Fibroblast of lung (primary cell): ENCODE data around the gene HEG1. TPM values are rescaled to one million over a fixed set of nuclear protein-coding genes. Genes with fewer than 3 reads are reported as not detected.

Source experiments
- DNase-seq, 2 donors: peaks; one replicate each; pipeline versions ENCODE4 v3.0.0 to v3.0.0-alpha.2; 2010; ENCODE audit warnings: low read depth in 2 of 2
- H2AFZ ChIP-seq: 2 replicates; pipeline ENCODE4 v1.5.1; 2012; ENCODE audit warnings: low read length, control low read depth, inconsistent platforms
- H3K27ac ChIP-seq: 2 replicates; pipeline ENCODE4 v1.5.1; 2011; ENCODE audit warnings: low read length, control low read depth; ENCODE audit not compliant: insufficient read depth
- H3K27me3 ChIP-seq: 2 replicates; pipeline ENCODE4 v1.5.1; 2011; ENCODE audit warnings: mild to moderate bottlenecking, low read length; ENCODE audit not compliant: control insufficient read depth, insufficient read depth
- H3K36me3 ChIP-seq: 2 replicates; pipeline ENCODE4 v1.5.1; 2011; ENCODE audit warnings: low read length; ENCODE audit not compliant: control insufficient read depth, insufficient read depth
- H3K4me1 ChIP-seq: 2 replicates; pipeline ENCODE4 v1.5.1; 2011; ENCODE audit warnings: low read length; ENCODE audit not compliant: control insufficient read depth, insufficient read depth; ENCODE audit errors: extremely low read depth
- H3K4me2 ChIP-seq: 2 replicates; pipeline ENCODE4 v1.5.1; 2011; ENCODE audit warnings: low read length, control low read depth; ENCODE audit not compliant: insufficient read depth; ENCODE audit errors: extremely low read depth
- H3K4me3 ChIP-seq, 4 experiments: fragments of 200-600 bp in 1 of 4; sonication (generic) in 1 of 4; replicated peaks in 1 of 4; 2 replicates each; pipeline ENCODE4 v1.5.1; 2011 to 2016; ENCODE audit warnings: low read length in 4 of 4, low read depth in 3 of 4, mild to moderate bottlenecking in 3 of 4, control low read depth in 2 of 4, inconsistent platforms in 1 of 4, mixed read lengths in 1 of 4; ENCODE audit not compliant: insufficient read depth in 1 of 4; ENCODE audit errors: control extremely low read depth in 1 of 4
- H3K79me2 ChIP-seq: 2 replicates; pipeline ENCODE4 v1.5.1; 2012; ENCODE audit warnings: mild to moderate bottlenecking, low read length, inconsistent platforms; ENCODE audit not compliant: control insufficient read depth, insufficient read depth
- H3K9ac ChIP-seq: 2 replicates; pipeline ENCODE4 v1.5.1; 2011; ENCODE audit warnings: mild to moderate bottlenecking, low read length, control low read depth; ENCODE audit not compliant: insufficient read depth
- H3K9me3 ChIP-seq: 2 replicates; pipeline ENCODE4 v1.5.1; 2012; ENCODE audit warnings: low read depth, low read length; ENCODE audit not compliant: control insufficient read depth, insufficient read depth
- H4K20me1 ChIP-seq: 2 replicates; pipeline ENCODE4 v1.5.1; 2011; ENCODE audit warnings: low read length; ENCODE audit not compliant: control insufficient read depth, insufficient read depth; ENCODE audit errors: extremely low read depth
- CTCF ChIP-seq, 2 donors: IDR thresholded peaks in 1 of 2; conservative IDR thresholded peaks in 1 of 2; 1 replicate in 1 of 2; 2 replicates in 1 of 2; pipeline ENCODE4 v1.5.1; 2011 to 2012; ENCODE audit warnings: low read length in 2 of 2, control low read depth in 1 of 2, inconsistent platforms in 1 of 2, low read depth in 1 of 2, mild to moderate bottlenecking in 1 of 2
- EZH2 ChIP-seq: IDR thresholded peaks from 2 replicates; pipeline ENCODE4 v1.5.1; 2012; ENCODE audit warnings: low read length, control low read depth, mild to moderate bottlenecking; ENCODE audit errors: missing control alignments
- polyA plus RNA-seq, 2 donors: library from polyadenylated mRNA; depleted of rRNA in 1 of 2; stranded (reverse) in 1 of 2; unstranded in 1 of 2; fragments of >200 nt; gene quantifications; 2 replicates each; pipeline ENCODE4 v1.2.1, GENCODE V29; 2011 to 2012; ENCODE audit warnings: missing spikeins in 1 of 2
- total RNA-seq: library from RNA; depleted of rRNA; stranded (reverse); fragments of >200 nt; gene quantifications from 2 replicates; pipeline ENCODE4 v1.2.1, GENCODE V29; 2014

The HEG1 gene
- total and polyA plus RNA-seq, 2 donors (not counting 1 experiment from before 2014, with no cell fraction given), result 137 to 305 TPM

- peak in 1 of 2 donors; percentile 24 for DNase-seq
- TF ChIP-seq CTCF (conservative IDR thresholded peaks at IDR 0.05 in 1 of 2, IDR thresholded peaks at IDR 0.05 in 1 of 2; ENCODE audit: low read depth in 1 of 2, low read length in 2 of 2) (no peak), EZH2 (no peak)
Measured at GRCh38 chr3:124927574-124928045, 128.2 kb downstream of the HEG1 start.

GRCh38 chr3:124926426-124927101 is 129.2 kb downstream of the HEG1 start:
- H3K36me3 ChIP-seq, result no peaks in the 10 kb centered on the region
- no peak overlapping the region for H3K4me2 ChIP-seq
- no peak overlapping the region for H3K4me3 ChIP-seq
- H3K79me2 ChIP-seq, result no peaks in the 10 kb centered on the region
- no peak overlapping the region for H2AFZ ChIP-seq
- no peaks in the 10 kb centered on the region for H3K9me3 ChIP-seq
- no peak overlapping the region for H3K9ac ChIP-seq
- no peaks in the 10 kb centered on the region for H3K27me3 ChIP-seq
- no peaks in the 10 kb centered on the region for H3K4me1 ChIP-seq
- peak in 1 of 2 donors; percentile 11 for DNase-seq
- TF ChIP-seq EZH2 (no peak), CTCF (conservative IDR thresholded peaks at IDR 0.05 in 1 of 2, IDR thresholded peaks at IDR 0.05 in 1 of 2; ENCODE audit: low read depth in 1 of 2, low read length in 2 of 2) (no peak)
- H3K27ac ChIP-seq, result no peak overlapping the region
- H4K20me1 ChIP-seq, result no peaks in the 10 kb centered on the region

More at GRCh38 chr3:124927574-124928045, 128.2 kb downstream of the HEG1 start:
- Histone ChIP-seq H2AFZ (no peak overlapping the region), H3K9ac (no peak overlapping the region), H3K27me3 (no peaks in the 10 kb centered on the region), H3K79me2 (no peaks in the 10 kb centered on the region), H4K20me1 (no peaks in the 10 kb centered on the region), H3K36me3 (no peaks in the 10 kb centered on the region), H3K4me1 (no peaks in the 10 kb centered on the region), H3K4me3 (no peak overlapping the region), H3K4me2 (no peak overlapping the region), H3K9me3 (no peaks in the 10 kb centered on the region), H3K27ac (no peak overlapping the region)

- no peak overlapping the region for H3K4me3 ChIP-seq
- DNase-seq, result peak; percentile 9 to 31
Measured at GRCh38 chr3:124924741-124925140, 131.1 kb downstream of the HEG1 start.

More at GRCh38 chr3:124924741-124925140, 131.1 kb downstream of the HEG1 start:
- Histone ChIP-seq H3K27me3 (no peaks in the 10 kb centered on the region), H3K9me3 (no peaks in the 10 kb centered on the region), H3K4me2 (no peak overlapping the region), H3K79me2 (no peaks in the 10 kb centered on the region), H3K9ac (no peak overlapping the region), H3K4me1 (no peaks in the 10 kb centered on the region), H3K27ac (no peak overlapping the region), H2AFZ (no peak overlapping the region), H4K20me1 (peaks cover 2% of the 10 kb centered on the region), H3K36me3 (no peaks in the 10 kb centered on the region)
- TF ChIP-seq EZH2 (no peak), CTCF (conservative IDR thresholded peaks at IDR 0.05 in 1 of 2, IDR thresholded peaks at IDR 0.05 in 1 of 2; ENCODE audit: low read depth in 1 of 2, low read length in 2 of 2) (no peak)
